NCI-H345 treated with DMSO at 0.1 percent for 48 hours (cell line): ENCODE results near the gene BARX1.
"Not testable (repeated sequence)": the region's sequence is repeated elsewhere in the genome, so short reads cannot be mapped to it uniquely, and the experiment has no call there.

Experiments
- DNase-seq: peaks from one replicate; lab custom pipeline; 2025; ENCODE audit not compliant: unreplicated experiment; lab: John Stamatoyannopoulos, UW

Gene BARX1

DNA sequence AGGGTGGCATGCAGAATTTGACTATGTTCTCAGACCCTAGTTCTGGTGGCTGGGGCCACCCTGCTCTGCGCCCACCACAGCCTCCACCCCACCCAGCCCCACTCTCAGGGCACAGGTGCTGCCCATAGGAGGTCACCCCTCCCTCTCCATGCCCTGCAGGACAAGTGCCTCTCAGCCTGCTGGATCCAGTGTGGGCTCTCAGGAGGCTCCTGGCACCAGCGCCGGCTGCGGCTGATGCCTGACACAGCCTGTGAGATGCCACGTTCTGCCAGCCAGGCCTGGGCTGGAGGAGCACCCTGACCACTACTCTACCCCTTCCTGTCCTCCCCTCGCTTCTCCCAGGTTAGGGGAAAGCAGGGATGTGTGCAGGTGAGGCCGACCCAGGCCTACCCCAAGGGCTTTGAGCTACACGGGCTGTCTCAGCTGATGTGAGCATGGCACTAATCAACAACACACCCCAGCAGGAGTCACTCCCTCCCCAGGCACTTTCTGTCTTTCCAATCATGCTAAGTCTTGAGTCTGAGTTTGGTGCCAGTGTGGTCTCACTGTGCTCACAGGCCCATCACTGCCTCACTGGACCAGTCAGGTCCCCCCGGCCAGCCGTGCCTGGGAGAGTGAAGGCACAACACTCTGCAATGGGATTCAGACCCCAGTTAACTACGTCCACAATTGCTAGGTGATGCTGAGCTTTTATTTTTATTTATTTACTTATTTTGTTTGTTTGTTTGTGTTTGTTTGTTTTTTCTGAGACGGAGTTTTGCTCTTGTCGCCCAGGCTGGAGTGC lies 12.1 kb upstream of the BARX1 start:
- DNase-seq, result no peak

DNA sequence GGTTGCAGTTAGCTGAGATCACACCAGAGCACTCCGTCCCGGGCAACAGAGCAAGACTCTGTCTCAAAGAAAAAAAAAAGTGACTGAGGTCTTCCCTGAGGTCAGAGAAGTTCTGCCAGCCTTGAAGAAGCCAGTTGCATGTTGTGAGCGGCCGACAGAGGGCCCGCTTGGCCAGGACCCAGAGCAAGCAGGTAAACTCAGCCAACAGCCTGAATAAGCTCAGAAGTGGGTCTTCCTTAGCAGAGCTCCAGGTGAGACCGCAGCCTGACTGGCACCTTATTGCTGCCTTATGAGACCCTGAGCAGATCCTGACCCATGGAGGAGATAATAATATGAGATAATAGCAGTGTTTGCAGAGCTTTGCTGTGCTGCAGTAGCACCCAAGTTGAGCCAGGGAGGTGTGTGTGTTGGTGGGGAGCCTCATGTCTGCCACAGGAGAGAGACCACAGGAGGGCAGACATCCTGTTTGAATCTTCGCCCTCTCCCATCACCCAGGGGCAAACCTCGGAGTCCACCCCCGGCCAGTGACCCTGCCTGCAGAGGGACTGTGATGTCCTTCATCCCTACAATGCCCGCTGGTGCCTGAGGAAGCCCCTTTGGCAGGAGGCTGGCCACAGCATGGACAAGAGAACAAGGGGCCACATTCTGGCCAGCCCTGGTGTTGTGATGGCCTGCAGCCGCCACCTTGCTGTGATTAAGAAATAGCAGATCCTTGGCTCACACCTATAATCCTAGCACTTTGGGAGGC lies 10.8 kb upstream of the BARX1 start:
- no peak for DNase-seq

DNA sequence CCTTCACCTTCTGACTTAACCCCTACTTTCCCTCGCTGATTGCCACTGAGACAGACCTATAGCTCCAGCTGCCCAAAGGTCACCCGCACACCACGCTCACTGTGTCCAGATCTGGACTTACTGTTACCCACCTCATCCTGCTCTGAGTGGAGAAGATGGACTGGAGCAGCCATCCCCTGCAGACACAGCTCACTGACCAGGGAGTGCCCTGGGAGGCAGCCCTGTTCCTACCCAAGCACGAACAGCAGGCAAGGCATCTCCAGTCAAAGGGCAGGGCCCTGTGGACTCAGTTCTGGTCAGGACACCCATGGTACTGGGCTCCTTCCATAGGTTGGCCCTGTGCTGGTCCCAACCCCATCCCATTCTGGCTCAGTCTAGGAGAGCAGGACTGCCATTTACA lies 9.5 kb upstream of the BARX1 start:
- DNase-seq, result no peak

DNA sequence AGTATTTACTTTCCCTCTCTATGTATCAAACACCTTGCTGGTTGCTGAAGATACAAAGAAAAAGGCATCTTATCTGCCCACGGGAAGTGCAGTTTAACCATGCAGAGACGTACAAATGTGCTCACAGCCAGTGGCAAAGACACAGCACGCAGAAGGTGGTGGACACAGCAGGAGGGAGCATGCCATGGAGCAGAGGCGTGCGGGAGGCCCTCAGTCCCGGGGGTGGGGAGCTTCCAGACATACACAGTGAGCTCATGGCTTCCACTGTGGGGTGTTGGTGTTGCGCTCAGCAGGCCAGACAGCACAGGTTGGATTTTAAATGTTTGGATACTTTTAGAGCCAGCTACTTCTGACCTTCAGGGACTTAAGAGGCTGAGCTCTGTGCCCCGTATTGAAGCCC lies 8.8 kb upstream of the BARX1 start:
- no peak for DNase-seq

DNA sequence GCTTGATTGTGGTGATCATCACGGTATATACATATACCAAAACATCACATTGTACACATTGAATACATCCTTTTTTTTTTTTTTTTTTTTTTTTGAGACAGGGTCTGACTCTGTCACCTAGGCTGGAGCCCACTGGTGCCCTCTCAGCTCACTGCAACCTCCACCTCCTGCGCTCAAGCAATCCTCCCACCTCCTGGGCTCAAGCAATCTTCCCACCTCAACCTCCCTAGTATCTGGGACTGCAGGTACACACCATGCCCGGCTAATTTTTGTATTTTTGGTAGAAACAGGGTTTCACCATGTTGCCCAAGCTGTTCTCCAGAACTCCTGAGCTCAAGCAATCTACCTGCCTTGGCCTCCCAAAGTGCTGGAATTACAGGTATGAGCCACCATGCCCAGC lies 8.3 kb upstream of the BARX1 start:
- not testable (repeated sequence) for DNase-seq

DNA sequence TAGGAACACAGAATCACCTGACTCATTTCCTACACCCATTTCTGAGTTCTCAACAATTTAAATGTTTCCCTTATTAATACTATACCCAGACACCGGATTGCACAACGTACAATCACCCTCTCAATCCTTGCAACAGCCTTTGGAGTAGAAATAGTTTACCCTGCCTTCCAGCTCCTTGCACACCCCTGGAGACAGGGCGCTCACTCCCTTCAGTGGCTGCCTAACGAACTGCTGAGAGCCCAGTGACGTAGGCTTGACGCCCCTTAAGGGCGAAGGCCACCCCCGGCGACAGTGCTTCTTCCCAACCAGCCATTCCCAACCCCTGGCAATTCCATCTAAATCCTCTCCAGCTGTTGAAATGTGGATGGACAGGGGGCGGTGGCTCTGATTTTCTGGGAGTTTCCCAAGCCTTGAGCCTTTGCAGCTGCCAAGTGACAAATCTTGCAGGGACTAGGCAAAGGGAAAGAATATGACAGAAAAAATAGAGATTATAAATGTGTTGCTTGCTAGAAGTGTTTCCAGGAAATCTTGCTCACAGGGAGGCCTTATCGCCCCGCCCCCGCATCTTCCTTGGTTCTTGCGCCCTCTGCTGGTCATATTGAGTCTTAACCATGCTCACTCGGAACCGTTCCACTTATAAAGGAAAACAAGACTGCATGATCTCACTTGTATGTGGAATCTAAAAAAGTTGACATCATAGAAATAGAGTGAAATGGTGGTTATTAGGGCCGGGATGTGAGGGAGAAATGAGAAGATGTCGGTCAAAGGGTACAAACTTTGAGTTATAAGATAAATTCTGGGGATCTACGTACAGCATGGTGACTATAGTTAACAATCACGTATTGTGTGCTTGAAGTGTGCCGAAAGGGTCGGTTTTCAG lies 7.6 kb upstream of the BARX1 start:
- peak; percentile 56 for DNase-seq

DNA sequence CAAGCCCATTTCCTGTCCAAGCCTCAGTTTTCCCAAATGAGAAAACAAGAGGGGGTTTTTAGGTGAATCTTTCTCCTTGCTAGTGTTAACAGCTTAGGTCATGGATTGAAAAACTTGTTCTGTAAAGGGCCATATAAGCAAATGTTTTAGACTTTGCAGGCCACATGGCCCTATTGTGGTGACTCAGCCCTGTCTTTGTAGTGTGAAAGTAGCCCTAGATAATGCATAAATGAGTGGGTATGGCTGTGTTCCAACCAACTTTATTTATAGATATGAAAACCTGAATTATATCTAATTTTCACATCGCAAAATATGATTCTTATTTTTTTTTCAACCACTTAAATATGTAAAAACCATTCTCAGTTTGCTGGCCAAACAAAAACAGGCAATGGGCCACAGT lies 6.9 kb upstream of the BARX1 start:
- DNase-seq, result no peak

DNA sequence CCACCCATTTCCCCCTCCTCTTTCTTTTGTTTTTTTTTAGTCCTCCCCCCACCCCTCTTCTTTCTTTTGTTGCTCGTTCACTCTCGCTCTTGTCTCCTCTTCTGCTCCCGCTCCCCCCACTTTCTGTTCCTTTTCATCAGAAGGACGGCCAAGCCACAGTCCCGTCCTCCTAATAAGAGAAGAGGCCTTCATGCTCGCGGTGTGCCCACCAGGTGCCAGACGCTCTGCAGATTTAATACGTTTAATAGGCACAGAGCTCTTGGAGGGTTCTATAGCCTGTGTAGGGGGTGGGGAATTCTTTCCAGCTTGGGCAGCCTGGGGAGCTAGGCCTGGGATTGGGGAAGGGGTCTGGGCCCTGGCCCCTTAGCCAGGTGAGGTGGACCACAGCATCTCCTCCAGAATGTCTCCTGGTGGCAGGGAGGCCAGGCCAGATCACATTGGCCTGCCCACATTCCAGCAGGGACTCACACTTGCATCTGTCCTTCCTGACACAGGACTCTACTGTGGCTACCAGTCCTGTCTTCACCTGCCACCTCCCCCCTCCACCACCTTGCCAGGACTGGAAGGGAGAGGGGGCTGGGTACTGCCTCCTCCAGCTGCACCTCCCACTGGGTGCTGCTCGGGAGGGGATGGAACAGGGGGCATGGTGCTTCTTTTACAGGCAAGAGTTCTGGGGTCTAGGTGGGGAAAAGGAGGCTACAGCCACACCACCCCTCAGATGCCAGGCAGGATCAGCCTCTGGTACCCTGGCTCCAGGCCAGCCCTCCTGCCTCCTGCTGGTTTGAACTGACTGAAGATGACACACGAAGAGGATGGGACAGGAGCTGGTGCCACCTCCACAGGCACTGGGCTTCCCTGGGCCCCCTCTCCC lies 6.1 kb upstream of the BARX1 start:
- no peak for DNase-seq

DNA sequence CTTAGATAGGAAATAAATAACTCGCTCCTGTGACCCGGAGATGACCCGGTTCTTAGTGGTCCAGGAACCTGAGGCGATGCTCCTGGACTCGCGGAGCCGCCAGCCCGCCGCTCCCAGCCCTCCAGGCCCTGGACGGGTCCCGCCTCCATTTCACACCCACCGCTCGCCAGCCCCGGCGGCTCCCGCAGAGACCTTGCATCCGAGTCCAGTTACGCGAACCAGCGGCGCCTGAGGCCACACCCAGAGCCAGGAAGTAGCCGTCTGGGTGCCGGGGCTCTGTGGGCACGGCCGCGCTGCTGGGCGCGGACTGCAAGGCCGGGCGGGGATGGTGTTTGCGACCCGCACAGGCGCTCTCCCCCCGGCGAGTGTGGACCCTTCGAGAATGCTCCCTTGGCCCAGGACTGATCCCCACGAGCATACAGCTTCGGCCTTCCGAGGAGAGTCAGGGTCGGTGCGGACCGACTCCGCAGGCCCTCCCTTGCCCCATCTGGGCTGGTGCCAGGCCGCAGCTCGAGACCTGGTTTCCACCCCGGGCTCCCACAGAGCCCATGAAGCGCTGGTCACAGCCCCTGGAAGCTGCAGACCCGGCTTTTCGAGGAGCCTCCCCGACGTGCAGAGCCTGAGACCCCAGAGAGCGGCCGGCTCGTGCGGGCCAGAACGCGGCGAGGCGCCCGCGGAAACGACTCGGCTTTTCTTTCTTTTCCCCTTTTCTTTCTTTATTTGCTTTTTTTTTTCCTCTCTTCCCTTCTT lies 5.2 kb upstream of the BARX1 start:
- no peak for DNase-seq

DNA sequence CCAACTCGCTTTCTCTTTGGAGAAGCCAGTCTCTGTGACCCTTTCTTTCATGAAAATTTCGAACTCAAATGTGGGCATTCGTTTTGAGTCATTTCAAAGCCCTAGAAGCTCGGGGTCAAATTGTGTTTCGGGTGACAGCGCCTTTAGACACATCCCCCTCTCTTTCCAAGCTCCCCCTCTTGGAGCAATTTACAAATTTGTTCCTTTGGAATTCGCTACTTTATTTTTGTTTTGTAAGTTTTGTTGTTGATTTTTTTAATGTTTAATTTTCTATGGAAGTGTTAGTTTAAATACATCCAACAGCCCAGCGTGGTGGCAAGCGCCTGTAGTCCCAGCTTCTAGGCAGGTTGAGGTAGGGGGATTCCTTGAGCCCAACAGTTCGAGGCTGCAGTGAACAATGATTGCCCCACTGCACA lies 4.6 kb upstream of the BARX1 start:
- no peak for DNase-seq

DNA sequence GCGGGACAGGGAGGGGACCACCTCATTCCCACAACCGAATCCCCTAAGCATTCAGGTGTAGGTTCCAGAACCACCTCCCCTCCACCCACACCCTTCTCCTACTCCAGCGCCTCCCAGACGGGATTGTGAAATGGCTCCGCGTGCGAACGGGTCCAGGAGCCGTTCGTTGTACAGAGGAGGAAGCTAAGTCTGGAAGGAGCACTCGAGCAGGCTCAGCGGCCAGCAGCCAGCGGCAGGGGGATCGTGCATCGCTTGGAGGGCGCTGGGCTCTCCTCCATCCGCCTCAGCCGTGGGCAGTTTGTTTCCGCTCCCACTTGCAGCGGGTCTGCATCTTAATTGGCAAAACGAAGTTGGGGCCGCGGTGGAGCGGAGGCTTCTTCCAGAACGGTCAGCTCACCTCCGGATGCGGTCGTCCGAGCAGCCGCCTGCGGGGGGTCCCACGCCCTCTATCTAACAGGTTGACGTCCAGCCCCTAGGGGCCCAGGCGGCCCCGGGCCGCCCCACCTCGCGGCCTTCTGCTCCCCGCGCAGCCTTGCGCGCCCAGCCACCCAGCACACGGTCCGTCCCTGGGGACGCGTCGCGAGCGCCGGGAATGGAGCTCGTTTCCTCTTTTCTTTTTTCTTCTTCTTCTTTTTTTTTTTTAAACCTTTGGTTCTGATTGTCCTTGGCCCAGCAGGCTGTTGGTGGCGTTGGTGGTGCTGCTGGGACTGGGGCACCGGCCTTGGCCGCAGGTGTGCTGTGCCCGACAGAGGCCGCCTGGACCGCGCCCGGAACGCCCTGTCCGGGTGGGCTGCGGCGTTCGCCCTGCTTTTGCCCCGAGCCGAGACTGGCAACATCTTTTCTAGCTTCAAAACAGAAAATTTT lies 3.9 kb upstream of the BARX1 start:
- no peak for DNase-seq

DNA sequence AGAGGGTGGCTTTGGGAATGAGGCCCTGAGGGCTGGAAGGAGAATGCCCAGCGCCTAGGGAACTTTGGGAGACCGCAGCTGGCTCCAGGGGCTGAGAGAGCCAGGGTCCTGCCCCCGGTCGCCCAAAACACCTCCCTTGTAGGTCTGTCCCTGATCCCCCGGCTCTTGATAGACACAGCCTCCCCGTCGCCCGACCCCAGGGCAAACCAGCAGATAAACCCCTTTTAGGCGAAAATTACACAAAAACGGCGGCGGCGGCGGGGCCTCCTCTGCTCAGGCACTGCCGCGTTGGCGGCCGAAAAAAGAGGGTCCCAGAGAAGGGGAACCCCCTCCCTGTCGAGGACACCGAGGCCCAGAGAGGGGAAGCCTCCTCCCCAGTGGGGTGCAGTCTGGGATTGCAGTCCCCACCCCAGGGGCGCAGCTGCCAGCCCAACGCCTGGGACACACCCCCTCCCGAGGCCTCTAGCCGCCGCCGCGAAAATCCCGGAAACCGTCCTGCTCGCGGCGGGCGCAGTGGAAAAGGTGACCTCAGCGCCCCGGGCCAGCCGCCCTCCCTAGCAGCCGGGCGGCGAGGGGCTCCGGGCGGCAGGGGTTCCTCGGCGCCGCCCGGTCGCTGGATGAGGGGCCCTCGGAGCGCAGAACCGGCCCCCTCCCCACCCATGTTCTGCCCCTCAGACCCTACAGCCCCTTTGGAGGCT lies 3.1 kb upstream of the BARX1 start:
- no peak for DNase-seq

DNA sequence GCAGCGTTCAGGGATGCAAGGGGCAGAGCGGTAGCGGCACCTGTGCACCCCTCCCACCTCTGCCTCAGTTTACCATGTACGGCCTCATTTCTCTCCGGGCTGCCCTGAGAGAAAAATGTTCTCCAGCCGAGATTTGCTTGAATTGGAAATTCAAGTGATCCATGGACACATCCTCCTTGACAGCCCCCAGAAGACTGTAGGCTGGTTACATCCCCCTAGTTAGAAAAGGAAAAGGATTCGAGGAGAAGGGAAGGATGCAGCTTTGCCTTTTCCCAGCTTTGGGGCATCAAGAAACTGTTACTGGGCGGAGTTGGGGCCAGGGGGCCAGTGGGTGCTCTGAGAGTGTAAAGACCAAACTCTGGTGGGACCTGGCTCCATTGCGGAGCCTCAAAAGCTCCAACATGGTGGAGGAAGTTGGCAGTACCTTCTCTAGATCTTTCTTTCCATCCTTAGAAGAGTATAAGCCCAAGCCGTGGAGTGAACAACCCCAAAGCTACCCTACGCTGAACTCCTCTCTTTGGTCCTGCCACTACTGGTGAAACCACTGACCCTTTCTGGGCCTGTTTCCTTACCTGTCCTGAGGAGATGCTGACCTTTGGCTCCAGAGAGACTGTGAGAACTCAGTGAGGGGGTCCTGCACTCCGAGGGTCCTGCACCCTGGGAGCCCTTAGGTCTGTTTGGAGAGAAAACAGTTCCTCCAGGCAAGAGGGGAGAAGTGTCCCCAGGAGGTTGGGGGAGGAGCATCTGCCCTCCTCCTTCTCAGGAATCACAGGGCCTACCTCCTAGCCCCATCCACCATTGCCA lies 1.0 kb upstream of the BARX1 start:
- DNase-seq, result no peak

DNA sequence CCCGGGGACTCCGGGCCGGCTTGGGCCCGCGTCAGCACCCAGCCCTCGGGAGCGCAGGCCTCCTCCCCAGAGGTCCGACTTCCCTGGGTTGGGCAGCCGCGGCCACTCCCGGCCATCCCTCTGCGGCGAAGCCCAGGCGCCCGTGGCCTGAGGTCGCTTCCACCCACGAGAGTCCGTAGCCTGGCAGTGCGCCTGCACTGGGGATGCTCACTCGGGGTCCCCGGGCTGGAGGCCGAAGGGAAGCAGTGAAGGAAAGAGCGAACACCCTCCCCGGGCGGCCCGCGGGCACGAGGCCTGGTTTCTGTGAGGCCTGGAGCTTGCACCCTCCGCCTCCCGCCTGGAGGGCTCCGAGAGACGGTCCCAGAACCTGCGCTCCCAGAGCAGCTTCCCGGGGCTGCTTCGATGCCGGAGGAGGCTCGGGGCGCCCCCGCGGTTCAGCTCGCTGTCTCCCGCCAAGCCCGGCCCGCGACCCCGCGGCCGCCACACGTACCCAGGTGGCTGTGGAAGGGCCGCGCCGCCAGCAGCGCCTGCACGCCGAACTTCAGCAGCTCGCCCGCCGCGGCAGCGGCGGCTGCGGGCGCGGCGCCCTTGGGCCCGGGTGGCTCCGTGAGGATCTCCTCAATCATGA lies 607 bp downstream of the BARX1 start:
- DNase-seq, result no peak

DNA sequence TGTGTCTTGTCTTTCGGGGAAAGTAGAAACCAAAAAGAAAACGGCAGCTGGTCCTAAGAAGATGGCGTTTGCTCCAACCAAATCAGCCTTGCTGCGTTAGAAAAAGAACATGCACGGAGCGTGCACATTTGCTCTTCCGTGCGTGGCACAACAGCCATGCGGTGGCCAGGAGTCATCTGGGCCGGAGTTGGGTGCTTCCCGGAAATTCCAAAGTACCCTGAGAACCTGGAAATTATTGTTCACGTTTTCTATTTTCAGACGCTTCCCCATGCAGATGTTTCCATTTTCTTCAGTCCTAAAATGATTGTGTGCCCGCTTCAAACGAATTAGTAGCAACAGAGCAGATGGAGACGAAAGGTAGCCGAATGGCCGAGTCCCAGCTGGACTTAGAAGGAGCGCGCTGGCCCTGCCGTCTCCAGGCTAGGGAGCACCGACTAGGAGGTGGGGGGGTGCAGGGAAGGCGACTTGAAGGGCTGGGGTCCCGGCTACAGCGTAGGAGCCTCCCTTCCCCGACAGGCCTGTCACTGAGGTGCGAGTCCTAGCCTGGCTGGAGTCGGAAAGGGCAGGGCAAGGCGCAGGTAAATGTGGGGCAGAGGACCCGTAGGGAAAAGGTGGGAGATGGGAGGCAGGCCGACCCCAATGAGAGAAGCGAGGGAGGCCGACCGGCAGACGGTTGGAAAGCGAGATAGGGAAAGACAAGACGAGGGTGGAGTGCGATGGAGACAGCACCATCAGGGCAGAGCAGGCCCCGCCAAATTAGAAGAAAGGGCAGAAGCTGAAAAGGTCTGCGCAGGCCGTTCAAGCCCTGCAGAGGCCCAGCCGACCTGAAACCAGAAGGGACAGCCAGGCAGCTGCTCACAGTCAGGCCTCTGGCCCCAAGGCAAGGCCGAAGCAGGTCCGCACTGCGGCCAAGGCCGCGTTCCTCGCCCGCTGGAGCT lies 1.4 kb downstream of the BARX1 start:
- no peak for DNase-seq
